OCI-M2 (cell line): ENCODE data around the gene SSBP3.
"Not testable (repeated sequence)": the region's sequence is repeated elsewhere in the genome, so short reads cannot be mapped to it uniquely, and the experiment has no call there.

Experiments
- DNase-seq: peaks from one replicate; lab custom pipeline; 2025; ENCODE audit not compliant: unreplicated experiment; lab: John Stamatoyannopoulos, UW

The SSBP3 gene

DNA sequence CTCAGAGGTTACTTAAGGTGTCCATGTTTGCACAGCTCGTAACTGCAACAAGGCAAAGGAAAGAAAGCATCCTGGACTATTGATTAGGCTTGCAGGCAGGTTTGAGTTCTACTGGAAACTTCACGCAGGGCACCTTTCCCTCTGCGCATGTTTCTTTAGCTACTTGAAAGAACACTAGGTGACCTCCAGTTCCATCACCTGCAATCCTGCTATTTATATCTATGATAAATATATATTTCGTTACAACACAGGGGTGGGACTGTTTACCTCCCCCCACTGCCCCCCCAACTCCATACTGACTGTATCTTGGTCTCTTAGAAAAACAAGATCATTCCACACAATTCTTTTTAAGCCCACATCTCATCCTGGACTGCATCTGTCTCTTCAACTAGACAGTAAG, 12.1 kb downstream of the SSBP3 start:
- no peak for DNase-seq

DNA sequence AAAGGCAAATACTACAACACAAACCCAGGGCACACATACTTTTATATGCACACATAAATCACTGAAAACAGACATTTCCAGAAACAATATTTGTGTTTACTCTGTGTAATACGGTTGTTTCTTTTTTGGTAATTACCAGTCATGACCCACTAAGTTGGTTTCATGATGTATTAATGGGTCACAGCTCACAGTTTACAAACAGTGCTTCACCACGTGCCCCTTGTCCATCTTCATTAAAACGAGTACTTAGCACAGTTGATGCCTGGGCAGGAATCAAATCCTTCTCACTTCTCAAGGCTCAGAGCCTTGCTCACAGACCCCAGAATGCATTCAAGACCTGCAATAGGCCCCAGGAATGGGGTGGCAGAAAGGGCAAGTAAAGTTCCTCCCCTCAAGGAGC, 13.8 kb downstream of the SSBP3 start:
- DNase-seq, result no peak

GRCh38 chr1:54391450-54392209, 14.6 kb downstream of the SSBP3 start:
- DNase-seq, result no peak

GRCh38 chr1:54390655-54391054, 15.5 kb downstream of the SSBP3 start:
- no peak for DNase-seq

DNA sequence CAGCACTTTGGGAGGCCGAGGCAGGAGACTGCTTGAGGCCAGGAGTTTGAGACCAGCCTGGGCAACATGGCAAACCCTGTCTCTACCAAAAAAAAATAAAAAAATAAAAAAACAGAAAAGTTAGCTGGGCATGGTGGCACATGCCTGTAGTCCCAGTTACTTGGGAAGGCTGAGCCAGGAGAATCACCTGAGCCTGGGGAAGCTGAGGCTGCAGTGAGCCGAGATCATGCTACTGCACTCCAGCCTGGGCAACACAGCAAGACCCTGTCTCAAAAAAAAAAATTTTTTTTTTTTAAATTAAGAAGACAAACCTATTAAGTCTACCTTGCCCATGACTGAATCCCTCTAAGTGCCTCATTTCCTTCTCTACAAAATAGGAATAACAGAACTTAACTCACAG, 16.6 kb downstream of the SSBP3 start:
- not testable (repeated sequence) for DNase-seq

GRCh38 chr1:54387419-54387818, 18.8 kb downstream of the SSBP3 start:
- DNase-seq, result no peak

DNA sequence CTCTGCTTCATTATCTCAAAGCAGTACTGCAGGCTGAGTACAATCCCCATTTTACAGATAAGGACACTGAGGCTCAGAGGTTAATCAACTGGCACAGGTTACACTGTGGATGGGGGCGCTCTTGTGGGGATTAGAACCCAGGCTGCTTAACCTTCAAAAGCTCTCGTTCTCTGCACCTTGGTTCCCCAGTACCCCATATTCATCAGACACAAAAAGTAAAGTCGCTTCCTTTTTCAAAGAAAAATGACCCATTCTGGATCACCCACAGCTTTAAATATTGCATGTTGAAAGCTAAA, 20.5 kb downstream of the SSBP3 start:
- no peak for DNase-seq

DNA sequence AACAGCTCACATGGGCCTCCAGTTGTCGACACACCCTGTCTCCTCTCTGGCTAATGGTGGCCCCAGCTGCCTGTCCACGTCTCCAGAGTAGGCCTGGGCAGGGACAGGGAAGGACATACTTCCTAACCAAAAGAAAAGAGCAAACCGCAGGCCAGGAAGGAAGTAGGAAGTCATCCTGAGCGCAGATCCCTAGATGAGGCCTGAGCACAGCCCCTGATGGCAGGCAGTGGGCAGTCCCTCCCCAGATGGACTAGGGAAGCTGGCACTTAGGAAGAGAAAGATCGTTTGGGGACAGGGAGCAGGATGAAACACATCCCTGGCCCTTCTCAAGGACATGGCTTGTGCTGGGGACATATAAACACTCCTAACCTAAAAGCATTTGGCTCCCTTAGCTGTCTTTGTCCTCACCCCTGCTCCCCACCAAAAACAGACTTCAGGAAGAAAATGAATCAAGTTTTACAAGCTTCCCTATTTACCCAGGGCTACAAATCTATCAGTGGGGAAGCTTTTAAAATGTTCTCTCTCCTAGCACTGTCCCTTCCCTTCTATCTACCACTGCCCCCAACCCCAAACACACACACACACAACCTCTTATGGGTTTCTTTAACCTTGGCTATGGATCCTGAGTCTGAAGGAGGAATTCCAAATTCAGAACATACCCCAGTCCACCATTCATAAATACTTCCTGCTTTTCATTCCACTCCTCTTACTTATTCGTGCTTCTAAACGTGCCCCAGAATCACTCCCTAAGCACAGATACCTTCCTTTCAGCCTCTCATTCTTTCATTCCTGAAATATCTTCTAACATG, 21.1 kb downstream of the SSBP3 start:
- no peak for DNase-seq

GRCh38 chr1:54384471-54384870, 21.7 kb downstream of the SSBP3 start:
- DNase-seq, result no peak

DNA sequence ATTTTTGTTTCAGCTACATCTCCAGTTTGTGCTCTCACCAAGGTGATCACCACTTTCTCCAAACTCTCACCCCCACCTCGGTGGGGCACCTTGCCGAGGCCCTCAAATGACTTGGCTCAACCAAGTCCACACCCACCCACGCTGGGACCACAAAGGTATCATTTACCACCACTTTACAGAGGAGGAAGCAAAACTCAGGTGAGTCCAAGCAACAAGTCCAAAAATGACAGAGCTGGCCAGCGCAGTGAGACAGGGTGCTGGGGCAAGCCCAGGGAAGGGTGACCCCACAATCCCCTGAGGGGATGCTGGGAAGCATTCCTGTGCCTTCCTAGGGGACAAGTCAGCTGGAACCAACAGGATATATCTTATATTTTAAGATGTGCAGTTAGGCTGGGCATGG, 24.7 kb downstream of the SSBP3 start:
- DNase-seq, result no peak

DNA sequence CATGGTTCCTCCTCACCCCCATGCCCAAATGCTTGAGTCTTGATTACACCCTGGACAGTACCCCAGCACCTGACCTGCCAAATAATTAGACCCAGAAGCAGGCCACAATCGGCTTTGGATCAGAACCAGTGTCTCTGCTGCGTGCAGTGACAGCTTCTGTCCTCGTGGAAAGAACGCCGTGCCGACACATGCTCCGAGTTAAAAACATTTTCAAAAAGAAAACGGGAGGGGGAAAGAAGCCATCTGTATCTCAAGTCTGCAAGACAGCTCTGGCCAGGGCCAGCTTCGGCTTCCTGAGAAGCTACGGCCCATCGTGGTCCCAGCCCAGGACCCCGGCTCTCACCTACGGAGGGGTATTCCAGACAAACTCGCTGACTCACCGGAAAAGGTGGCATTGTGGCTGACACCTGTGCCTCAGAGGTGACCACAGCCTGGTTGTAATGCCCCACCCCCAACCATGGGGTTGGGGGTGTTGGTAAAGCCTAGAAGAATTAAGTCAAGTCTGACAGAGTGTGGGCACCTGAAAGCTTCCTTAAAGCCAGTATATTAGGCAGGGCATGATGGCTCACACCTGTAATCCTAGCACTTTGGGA, 25.8 kb downstream of the SSBP3 start:
- no peak for DNase-seq

DNA sequence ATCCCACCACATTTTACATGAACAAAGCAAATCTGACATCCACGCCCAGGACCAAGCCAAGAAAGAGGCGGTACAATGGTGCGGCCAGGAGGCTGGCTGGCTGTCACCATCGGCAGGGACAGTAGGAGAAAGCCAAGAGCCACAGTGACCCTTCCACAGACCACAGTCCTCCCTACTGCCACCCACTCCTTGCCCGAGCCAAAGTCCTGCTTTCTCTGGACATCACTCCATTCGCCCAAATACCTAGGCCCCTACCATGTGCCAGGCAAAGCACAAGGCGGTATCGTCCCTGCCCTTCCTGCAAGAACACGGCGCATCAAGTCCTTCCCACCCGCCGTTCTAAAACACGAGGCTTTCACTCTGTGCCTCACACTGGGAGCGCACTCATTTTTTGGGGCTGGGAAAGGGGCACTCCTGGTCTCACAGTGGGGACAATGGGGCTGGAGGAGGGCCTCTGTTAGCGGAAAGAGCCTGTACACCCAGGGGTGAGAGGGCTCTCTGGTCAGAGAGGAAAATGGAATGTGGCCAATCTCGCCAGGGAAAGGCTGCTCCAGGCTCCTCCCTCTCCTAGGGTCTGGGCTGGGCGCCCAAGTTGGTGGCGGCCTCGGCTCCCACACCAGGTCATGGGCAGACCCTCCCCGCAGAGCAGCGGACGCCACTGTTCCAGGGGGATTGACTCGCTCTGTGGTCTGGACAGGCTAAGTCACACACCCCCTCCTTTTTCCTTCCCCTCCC, 26.5 kb downstream of the SSBP3 start:
- DNase-seq, result no peak

DNA sequence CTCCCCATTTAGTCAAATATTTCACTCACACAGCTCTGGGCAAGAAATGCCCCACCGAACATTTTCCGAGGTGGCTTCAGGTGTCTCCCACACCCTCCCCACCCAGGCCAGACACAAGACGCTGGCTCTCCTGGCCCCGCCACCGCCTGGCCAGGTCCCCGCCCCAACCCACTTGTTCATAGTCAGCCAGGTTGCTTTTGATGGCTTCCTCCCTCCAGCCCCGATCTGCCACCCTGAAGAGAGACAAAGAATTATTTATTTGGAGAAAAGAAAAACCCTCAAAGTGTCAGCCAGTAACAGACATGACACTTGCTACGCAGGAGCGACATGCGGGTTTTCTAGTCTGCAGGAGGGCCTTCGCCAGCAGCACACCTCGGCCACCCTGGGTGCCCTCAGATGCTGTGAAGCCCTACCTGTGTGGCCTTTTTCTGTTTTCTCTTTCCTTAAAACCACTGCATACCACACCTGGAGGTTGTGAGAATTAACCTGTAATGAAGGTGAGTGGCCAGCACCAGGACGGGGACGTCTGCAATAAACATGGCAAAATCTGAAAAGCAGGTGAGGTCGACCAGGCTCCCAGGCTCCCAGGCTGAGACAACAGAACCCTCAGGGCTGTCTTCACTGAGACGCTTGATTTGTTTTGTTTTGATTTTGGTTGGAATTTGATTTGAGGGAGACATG, 27.2 kb downstream of the SSBP3 start:
- DNase-seq, result no peak

DNA sequence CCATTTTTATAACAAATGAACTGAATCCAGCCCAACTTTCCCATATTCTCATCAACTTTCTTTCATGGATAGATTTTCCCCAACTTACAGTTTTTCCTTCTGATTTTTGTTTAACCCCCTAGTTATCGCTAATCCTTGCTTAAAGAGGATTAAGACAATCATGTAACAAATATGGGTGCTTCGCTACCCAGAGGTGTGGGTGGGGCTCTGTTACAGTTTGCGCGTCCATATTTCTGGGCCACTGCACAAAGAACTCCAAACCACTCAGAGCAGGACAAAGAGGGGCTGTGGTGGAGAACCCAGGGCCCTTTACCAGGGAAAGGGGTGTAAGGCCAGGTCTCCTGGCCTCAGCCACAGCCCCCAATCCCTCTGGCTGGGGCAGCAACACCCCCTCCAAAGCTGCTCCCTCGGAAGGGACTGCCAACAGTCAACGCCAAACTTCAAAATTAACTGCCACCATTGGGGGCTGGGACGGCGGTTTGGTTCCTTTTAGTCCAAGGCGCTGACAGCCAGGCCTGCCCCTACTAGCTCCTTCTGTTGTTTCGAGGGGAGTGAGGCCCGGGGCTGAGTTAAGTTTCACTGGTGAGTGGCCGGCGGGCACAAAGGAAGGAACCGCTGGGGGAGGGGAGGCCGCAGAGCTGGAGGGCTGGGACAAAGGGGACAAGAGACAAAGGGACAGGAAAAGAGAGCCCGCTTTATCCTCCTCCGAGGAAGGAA, 27.9 kb downstream of the SSBP3 start:
- DNase-seq, result no peak

GRCh38 chr1:54377040-54377691, 29.0 kb downstream of the SSBP3 start:
- DNase-seq, result no peak

DNA sequence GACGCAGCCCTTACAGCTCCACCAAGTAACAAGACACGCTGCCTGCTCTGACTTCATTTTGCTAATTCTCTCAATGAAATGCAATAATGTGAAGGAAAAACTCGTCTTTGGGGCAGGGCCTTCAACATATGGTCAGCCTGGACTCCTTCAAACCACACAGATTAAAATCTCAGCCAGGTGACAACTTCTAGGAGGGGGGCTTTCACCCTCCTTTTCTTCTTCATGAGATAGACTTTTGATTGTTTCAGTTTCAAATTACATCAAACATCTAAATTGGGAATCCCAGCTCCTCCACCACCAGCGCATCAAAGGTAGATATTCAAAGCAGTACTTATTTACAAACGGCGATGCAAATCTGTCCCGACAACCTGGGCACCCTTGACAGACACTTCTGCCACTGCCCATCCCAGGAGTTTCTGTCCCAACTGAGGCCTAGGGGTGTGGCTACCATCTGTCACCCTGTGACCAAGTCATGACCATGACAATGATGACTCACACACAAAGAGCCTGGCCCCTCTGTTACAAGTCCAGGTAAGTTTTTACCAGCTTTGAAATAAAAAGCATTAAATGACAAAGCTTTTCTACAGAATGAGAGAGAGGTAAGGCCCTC, 29.7 kb downstream of the SSBP3 start:
- DNase-seq, result no peak

DNA sequence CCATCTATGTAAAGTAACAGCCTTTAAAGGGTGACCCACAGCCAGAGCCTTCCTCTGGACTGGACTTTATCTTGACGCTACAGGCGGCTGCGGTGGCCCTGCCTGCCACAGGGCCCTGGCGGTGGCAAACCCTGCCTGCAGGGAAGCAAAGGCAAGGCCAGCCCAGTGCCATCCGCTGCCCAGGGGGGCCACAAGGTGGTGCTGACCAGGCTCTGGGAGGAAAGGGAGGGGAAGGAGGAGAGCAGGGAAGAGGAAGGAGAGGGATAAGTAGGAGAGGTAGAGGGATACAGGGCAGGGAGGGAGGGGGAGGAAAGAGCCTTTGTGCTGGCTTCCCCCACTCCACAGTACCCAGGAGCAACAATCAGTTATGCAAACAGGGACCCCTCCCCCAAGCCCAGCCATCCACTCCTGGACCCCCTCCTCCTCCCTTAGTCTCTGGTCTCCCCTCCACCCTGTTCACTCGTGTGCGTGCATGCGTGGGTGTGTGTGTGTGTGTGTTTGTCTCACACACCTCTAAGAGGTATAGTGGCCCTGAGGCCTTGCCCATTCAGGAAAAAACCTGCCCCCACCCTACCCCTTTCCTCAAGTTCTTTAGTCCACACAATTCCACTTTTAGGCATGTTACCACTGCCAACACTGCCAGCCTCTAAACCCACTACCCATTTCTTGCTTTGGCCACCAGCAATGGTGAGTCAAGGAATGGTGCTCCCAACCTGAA, 30.3 kb downstream of the SSBP3 start:
- DNase-seq, result no peak

- DNase-seq, result no peak
These were observed 30.9 kb downstream of the SSBP3 start for GRCh38 chr1:54375298-54375697.

DNA sequence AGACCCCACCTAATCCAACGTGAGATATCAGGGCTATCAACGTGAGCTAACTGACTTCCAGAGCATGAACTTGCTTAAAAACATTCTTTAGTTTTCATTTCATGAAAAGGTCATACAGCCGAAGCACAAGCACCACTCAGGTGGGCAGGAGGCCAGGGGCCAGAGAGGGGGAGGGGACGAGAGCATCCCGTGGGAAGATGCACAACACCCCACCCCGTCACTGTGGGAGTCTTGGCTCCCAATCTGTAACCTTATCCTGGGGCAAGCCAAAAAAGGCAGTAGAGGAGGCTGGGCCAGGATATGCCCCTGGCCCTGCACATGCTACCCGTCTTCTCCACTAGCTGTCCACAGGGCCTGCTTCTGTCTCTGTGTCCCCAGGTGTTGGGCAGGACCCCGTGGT, 31.4 kb downstream of the SSBP3 start:
- no peak for DNase-seq
